HG03565 (cell line): ENCODE results near the gene ALPL.

Source experiments
- ATAC-seq: cut with Tn5 transposase; IDR thresholded peaks from one replicate; pipeline ENCODE4 v1.9.1; 2021; ENCODE audit warnings: mild to moderate bottlenecking, moderate library complexity; ENCODE audit not compliant: unreplicated experiment

ALPL gene

GRCh38 chr1:21574466-21575151, 65.4 kb downstream of the ALPL start:
- no peak for ATAC-seq

GRCh38 chr1:21575351-21575942, 66.2 kb downstream of the ALPL start:
- ATAC-seq, result no peak

GRCh38 chr1:21576031-21576797, 67.0 kb downstream of the ALPL start:
- no peak for ATAC-seq

DNA sequence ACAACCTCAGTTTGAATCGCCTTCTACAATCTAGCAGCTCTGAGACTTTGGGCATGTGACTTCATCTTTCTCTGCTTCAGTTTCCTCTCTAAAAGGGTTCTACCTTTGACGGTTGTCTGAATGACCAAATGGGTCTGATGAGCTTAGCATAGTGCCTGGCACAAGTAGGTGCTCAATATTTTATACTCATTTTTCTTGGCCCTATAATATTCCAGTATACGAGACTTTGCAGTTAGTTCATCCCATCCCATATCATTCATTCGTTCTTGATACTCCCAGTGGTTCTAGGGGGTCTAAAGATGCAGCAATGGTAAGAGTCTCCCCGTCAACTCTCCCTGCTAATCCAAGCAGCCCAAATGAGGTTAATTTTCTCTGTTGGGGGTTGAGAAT, 67.6 kb downstream of the ALPL start:
- ATAC-seq, result no peak

- ATAC-seq, result no peak
Measured at GRCh38 chr1:21577324-21577723, 68.1 kb downstream of the ALPL start.

GRCh38 chr1:21577933-21578332, 68.7 kb downstream of the ALPL start:
- ATAC-seq, result no peak

DNA sequence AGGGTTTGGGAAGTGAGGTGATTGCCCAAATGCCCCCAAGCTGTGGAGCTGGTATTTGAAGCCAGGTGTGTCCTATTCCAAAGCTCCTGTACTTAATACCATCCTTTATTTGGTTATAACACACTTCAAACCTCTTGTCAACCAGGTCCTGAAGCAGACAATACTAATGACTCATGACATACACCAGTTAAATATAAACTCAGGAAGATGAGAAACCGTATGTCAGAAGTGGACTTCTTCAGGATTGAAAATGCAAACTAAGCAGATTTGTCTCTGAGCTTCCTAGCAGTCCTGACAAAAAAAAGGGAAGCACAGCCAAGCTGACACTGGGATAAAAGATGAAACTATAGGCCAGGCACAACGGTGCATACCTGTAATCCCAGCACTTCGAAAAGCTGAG, 70.6 kb downstream of the ALPL start:
- ATAC-seq, result no peak

DNA sequence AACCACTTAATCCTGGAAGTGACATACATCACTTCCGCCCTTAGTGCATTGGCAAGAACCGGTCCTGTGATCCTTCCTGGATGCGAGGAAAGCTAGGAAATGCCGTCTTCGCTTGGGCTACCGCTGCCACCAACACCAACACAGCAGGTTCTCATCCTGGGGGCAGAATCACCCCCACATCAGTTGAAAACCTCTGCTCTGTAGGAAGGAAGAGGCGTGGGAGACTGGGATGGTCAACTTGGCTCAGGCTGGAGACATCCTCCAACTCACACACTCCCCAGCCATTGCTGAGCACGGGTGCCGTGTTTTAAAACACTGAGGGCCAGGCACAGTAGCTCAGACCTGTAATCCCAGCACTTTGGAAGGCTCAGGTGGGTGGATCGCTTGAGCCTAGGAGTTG, 74.9 kb downstream of the ALPL start:
- no peak for ATAC-seq

DNA sequence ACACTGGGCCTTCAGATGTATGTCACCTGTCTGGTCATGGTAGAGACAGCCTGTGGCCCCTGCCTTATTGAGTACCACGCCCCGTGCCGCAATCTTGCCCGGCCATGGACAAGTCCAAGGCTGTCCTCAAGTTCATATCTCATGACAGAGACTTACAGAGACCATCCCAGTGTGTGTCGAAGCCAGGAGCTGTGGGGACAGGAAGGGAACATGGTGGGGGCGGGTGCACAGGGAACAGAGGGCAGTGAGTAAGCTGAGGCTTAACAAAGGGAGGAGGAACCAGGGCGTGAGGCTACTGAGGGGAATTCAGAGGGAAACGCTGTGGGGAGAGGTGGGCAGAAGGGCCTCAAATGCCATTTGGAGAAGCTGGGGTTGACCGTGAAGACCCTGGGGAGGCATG, 75.8 kb downstream of the ALPL start:
- ATAC-seq, result no peak

DNA sequence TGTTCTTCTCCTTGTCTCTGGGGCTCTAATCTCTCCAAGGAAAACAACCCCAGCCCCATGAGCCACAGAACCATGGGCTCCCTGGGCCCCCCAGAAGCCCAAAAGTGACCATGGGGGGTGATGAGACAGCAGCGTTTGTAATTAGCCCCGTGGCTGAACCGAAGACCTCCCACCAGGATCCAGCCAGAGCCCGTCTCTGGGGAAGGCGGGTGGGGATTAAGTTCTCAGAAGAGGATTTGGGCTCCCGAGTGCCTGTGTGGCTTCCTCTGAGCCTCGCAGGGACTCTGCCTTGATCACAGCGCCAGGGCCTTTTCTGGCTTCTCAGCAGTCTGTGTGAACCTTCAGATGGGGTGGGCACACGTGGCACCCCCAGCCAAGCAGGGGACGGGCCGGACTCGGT, 77.0 kb downstream of the ALPL start:
- ATAC-seq, result no peak

DNA sequence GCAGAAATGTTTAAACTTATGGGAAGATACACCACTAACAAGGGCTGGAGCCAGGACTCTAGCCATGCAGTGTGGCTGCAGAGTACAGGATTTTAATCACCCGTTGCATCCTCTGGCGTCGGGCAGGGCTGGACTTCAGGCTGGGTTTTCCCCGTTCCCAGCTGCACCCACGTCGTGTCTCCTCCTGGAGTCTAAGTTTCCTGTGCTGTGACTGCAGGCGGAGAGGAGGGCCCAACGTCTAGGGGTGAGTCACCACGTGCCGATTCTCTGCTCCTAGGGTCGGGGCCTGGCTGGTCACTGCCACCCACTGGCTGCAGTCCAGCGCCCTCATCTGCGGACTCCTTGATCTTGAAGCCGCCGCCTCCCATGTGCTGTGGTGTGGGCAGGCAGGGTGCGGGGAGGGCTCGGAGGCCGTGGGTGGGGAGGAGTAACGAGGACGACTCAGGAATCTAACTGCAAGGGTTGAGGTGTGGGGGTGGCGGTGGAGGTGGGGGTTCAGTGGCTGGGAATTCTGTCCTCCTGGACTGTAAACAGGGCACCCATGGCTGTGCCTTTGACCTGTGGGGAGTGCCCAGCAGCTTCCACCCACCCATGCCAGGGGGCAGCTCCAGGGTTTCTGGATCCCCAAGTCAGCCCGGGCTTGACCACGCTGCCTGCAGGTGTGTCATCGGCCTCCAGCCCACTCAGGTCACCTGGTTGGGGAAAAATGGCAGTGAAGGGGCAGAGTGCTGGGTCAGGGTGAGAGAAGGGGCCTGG, 77.8 kb downstream of the ALPL start:
- no peak for ATAC-seq

- ATAC-seq, result no peak
Measured at GRCh38 chr1:21587602-21587953, 78.4 kb downstream of the ALPL start.

- ATAC-seq, result no peak
Measured at GRCh38 chr1:21589618-21590017, 80.4 kb downstream of the ALPL start.

GRCh38 chr1:21590126-21590880, 81.1 kb downstream of the ALPL start:
- ATAC-seq, result no peak

DNA sequence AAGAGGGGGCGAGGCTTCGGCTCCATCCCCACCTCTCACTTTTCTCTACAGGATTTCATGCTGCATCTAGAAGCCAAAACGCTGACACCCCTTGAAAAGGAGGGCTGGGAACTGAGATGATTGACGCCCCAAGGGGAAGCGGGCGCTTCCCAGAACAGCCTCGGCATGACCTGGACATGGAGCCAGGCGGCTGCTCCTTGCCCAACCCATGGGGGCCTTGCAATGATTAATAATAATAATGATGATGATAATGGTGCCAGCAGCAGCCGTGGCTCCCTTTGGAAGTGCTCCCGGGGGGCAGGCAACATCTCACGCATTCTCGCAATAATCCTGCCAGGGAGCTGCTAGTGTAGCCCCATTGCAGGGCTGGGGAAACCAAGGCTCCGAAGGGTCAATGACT, 81.7 kb downstream of the ALPL start:
- no peak for ATAC-seq

- no peak for ATAC-seq
Measured at GRCh38 chr1:21592086-21592865, 83.1 kb downstream of the ALPL start.

DNA sequence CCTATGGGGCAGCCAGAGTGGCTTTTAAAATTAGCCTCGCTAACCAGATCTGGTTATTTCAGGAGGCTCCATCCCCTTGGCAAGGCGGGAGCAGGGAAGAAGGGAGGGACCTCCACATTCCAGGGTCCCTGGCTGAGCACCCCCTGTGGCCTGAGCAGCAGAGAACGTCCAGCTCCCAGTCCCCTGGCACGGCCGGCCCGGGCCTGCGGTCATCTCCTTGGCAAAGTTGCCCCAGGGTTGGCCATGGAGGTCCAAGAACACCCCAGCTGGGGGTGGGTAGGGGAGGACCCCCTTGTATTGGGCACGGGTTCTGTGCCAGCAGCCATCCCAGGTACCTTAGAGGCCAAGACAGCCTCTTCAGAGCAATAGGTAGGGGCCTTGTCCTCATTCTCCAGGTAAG, 84.0 kb downstream of the ALPL start:
- no peak for ATAC-seq

GRCh38 chr1:21594501-21594900, 85.3 kb downstream of the ALPL start:
- no peak for ATAC-seq

GRCh38 chr1:21594935-21595897, 86.0 kb downstream of the ALPL start:
- no peak for ATAC-seq
